ENCODE results near the gene N4BP2. TPM values are rescaled to one million over a fixed set of nuclear protein-coding genes. Genes with fewer than 3 reads are reported as not detected.

N4BP2 gene
- total RNA-seq, 4 donors from 2014 or later: 7.8 to 23.7 (median 10.3) TPM

DNA sequence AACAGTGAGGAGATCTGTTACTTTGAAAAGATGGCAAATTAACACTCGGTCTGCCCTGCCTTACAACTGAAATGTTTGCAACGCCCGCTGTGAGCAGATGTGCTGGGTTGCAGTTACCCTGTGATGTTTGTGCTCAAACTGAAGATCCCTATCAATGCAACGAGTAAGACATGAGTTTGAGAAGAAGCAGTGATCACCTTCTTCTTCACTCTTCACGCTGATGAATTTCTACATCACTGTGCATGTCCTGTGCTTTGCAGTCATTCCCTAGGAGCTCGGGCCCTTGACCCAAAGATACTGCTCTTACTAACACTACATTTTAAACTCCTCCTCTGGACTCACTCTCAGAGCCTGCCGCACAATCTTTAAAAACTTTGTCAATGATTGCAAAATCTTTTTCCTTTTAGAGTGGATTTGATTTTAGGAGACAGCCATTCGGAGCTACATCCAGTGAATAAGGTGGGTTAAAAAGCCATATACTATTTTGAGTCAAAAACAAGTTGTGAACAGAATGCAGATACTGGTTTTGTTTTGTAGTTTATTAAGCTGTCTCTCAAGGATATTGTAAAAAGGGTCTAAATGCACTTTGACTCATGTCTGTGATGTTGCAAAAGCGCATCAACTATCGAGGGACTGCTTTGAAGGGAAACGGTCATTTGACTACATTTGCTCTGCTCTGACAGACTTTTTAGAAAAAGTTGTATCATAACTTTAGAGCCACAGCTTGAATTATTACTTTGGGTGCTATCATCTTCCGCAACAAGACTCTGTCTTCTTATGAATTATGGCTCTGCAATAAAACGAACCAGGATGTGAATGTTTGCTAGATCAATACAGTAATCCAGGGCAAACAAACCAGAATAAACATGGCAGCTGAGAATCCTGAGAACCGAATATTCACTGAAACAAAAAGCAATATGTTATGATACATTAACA, 134.5 kb downstream of the N4BP2 start:
- Histone ChIP-seq H3K27me3 (no peaks in the 10 kb centered on the region), H3K4me3 (no peak overlapping the region), H3K36me3 (no peaks in the 10 kb centered on the region), H3K27ac (no peak overlapping the region), H3K9me3 (no peaks in the 10 kb centered on the region), H3K4me1 (no peaks in the 10 kb centered on the region)
- TF ChIP-seq POLR2AphosphoS5 (IDR thresholded peaks at IDR 0.05): no peak
- TF ChIP-seq POLR2A (IDR thresholded peaks at IDR 0.05): no peak
- no peak for TF ChIP-seq EP300 (IDR thresholded peaks at IDR 0.05)
- TF ChIP-seq, protein P1, sequence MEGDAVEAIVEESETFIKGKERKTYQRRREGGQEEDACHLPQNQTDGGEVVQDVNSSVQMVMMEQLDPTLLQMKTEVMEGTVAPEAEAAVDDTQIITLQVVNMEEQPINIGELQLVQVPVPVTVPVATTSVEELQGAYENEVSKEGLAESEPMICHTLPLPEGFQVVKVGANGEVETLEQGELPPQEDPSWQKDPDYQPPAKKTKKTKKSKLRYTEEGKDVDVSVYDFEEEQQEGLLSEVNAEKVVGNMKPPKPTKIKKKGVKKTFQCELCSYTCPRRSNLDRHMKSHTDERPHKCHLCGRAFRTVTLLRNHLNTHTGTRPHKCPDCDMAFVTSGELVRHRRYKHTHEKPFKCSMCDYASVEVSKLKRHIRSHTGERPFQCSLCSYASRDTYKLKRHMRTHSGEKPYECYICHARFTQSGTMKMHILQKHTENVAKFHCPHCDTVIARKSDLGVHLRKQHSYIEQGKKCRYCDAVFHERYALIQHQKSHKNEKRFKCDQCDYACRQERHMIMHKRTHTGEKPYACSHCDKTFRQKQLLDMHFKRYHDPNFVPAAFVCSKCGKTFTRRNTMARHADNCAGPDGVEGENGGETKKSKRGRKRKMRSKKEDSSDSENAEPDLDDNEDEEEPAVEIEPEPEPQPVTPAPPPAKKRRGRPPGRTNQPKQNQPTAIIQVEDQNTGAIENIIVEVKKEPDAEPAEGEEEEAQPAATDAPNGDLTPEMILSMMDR (IDR thresholded peaks at IDR 0.05): no peak
- WGBS: 62% methylated on average over 14 of the region's 14 CpGs
- no peak for DNase-seq (ENCODE audit: low spot score in 2 of 2)

DNA sequence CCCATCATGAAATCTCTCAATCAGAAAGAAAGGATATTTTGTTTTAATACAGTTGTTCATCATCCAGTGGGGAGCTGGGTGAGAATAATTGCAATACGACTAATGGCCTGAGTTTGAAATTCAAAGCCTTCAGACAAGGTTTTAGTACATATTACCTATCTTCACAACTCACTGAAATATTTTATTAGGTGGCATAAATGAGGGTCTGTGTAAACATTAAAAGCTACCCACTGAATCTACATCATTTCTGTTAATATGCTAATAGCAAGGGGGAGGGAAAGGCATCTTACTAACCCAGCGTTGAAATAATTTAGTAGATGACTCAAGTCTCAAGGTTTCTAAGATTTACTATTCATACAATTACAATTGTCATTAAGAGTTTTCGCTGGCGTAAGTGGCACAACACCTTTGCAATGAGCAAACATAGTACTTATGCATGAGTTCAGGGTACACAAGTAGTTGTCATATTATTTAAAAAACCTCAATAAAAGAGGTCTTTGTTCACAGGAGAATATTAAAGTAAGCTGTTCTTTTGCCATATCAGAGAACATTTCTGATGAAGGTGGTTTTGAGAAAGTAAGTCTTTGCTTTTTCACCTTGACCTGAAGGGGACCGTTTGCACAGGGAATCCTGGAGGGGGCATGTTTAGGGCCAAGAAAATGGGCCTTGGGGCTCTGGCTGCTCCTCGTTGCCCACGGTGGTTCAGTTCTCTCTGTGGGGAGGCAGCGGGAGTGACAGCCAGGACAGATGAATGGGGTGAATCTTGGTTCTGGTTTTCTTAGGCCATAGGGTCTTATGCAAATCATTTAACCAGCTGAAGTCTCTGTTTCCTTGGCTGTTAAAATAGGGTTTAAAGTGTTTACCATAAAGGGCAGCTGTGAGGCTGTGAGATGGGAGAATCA, 135.7 kb downstream of the N4BP2 start:
- no peak for DNase-seq (ENCODE audit: low spot score in 2 of 2)

DNA sequence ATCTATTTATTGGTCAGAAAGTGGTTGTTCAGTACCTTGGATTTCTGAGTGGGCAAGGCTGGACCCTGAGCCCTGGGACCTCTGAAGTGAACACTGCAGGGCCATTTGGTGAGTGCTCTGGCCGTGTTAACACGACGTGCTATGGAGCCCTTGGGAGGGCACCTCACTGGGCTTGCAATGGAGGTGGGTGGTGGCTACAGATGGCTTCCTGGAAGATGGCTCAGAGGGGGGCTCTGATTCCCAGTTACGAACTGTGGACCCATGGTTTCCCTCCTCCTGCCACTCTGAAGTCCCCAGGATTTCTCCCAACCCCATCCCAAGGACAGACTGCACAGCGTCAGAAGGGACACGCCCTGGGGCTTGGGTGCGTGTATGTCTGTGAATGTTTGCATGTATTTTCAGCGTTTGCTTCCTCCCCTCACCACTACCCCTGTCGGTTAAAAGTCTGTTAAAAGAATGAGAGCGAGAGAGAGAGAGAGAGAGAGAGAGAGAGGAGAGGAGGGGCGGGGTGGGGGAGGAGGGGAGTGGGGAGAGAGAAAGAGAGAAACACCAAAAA, 136.4 kb downstream of the N4BP2 start:
- Histone ChIP-seq H3K9me3 (no peaks in the 10 kb centered on the region), H3K27me3 (no peaks in the 10 kb centered on the region), H3K4me3 (no peak overlapping the region), H3K36me3 (no peaks in the 10 kb centered on the region), H3K27ac (no peak overlapping the region), H3K4me1 (no peaks in the 10 kb centered on the region)
- TF ChIP-seq, protein P1 (IDR thresholded peaks at IDR 0.05): no peak
- TF ChIP-seq POLR2AphosphoS5 (IDR thresholded peaks at IDR 0.05) (no peak), EP300 (IDR thresholded peaks at IDR 0.05) (no peak), POLR2A (IDR thresholded peaks at IDR 0.05) (no peak)
- 64% methylated on average over 11 of the region's 11 CpGs for WGBS
- no peak for DNase-seq (ENCODE audit: low spot score in 2 of 2)

More for the DNA sequence above, 135.7 kb downstream of the N4BP2 start:
- Histone ChIP-seq H3K27me3 (no peaks in the 10 kb centered on the region), H3K27ac (no peak overlapping the region), H3K36me3 (no peaks in the 10 kb centered on the region), H3K9me3 (no peaks in the 10 kb centered on the region), H3K4me3 (no peak overlapping the region), H3K4me1 (no peaks in the 10 kb centered on the region)
- 75% methylated on average over 8 of the region's 8 CpGs for WGBS
- TF ChIP-seq POLR2AphosphoS5 (IDR thresholded peaks at IDR 0.05) (no peak), EP300 (IDR thresholded peaks at IDR 0.05) (no peak), POLR2A (IDR thresholded peaks at IDR 0.05) (no peak)
- TF ChIP-seq, protein P1 (IDR thresholded peaks at IDR 0.05): no peak

DNA sequence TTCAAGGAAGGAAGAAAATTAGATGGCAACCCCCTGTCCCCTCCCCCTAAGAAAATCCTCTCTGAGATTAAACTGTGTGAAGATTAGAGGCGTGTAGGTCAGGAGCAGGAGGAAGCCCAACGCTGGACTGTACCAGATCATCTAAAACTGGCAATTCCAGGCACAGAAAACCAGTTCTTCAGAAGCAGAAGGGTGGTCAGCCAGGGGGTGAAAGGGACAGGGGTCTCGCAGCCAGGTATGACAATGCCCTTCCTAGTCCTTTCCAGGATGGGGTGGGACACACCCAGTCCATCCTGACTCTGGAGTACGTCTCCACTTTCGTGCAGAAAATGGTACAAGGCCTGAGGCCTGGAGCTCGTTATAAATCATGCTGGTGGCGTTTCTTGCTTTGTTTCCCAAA, 136.9 kb downstream of the N4BP2 start:
- 80% methylated on average over 7 of the region's 7 CpGs for WGBS
- DNase-seq (ENCODE audit: low spot score in 2 of 2): no peak
- Histone ChIP-seq H3K36me3 (no peaks in the 10 kb centered on the region), H3K4me1 (no peaks in the 10 kb centered on the region), H3K9me3 (no peaks in the 10 kb centered on the region), H3K27ac (no peak overlapping the region), H3K27me3 (no peaks in the 10 kb centered on the region), H3K4me3 (no peak overlapping the region)
- TF ChIP-seq EP300 (IDR thresholded peaks at IDR 0.05): no peak
- no peak for TF ChIP-seq POLR2A (IDR thresholded peaks at IDR 0.05)
- TF ChIP-seq POLR2AphosphoS5 (IDR thresholded peaks at IDR 0.05): no peak
- TF ChIP-seq, protein P1 (IDR thresholded peaks at IDR 0.05): no peak

Data from suprapubic skin (tissue), 4 donors.